Hematopoietic multipotent progenitor cell treated with erythropoietin and hydrocortisone succinate and interleukin-3 and kit ligand, for 8 days (in vitro differentiated cells): Measurements from ENCODE around the gene TMEM213.

ENCODE experiments used
- DNase-seq: peaks from one replicate; pipeline ENCODE4 v3.0.0-alpha.2; 2015

Gene TMEM213

DNA sequence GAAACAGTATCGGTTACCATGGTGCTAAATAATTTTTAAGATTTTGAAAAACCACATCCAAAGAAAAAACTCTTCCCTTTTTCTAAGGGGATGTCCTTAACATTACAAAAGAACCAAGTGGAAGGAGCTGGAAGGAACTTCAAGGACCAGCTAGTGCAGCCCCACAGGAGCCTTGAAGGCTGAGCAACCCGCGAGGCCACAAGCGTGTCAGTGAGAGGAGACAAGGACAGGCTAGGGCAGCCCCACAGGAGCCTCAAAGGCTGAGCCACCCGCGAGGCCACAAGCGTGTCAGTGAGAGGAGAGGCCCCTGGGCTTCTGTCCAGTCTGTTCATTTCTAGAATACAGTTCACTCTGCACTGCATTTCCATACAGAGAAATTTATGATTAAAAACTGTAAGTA, 80.3 kb downstream of the TMEM213 start:
- no peak for DNase-seq

DNA sequence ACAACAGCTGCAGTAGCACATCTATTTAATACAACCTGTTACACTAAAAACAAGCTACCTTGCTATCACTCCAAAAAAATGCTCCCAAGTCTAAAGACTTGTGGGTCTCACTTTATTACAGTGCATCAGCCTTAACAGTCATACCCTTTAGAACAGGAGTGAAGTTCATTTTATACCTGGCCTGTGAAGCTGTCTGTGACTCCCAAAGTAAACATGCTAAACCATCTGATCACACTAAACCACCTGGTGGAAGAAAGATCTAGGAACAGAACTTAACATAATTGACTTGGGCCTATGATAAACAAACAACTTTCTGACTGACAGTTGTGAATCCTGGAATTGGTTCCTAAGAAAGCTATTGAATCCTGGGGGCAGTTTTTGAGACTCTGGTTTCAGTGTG, 81.1 kb downstream of the TMEM213 start:
- DNase-seq, result no peak

DNA sequence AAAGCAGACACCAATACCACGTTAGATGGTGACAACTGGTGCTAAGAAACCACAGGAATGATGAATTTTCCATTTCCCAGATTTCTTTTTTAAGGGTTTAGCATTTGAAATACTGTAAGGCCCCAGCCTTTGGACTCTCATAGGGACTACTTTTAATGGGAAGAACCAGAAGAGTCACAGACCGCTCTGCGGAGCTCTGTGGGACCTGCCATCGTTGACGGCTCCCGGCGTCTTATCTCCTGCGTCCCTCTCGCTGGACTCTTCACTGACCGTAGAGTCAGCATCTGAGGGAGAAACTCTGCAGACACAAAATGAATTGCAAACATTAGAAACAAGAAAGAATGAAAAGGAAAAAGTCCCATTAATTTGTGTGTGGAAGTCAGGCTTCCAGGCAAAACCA, 81.6 kb downstream of the TMEM213 start:
- DNase-seq, result no peak

DNA sequence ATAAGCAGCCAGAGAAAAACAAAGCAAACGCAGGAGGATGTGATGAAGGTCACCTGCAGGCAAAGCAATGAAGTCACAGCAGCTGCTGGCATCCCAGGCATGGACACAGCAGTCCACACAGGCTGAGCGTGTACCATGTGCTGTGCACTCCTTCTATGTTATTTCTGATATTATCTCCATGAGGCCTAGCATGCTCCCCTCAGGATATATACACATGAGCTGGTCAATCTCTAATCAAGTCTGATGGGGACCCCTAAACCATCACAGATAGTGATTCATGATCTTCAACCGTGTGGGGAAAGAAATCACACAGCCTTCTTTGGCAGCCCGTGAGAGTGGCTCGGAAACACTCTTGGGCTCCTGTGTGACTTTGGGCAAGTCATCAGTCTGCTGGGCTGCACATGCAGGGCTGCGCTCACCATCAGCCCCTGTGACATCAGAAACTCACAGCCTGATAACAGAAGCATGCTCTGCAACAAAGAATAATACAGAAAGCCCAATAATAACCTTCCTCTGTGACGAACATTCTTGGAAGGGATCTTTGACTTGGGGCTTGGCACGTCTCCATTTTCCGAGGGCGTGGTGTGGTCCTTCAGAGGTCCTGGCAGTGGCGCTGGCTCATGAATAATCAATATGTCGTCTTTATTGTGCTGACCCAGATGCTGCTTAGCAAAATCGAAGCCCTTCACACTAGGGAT, 83.2 kb downstream of the TMEM213 start:
- peak; percentile 21 for DNase-seq

DNA sequence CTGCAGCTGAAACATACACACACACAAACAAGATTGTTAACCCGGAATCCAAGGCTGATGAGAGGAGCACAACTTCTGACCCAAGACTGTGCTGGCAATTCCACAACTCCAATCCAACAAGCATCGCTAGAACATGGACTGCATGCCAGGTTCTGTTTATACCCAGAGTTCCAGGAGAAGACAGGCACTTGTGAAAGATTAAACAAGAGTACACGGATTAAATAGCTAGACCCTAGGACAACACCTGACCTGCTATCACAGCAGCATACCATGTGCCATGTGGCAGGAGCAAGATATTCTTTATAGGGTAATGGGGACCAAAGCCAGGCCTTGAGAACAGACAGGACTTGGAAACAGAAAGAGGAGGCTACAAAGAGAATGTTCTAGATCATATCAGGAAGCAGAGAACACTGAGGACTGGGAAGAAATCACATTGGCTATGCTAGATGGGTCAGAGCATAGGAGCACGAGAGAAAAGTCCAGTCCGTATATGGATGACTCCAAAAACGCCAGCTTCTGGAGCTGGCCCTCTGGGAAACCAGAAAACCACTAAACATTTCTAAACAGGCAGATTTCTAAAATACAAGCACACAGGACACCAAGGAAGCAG, 83.9 kb downstream of the TMEM213 start:
- no peak for DNase-seq

DNA sequence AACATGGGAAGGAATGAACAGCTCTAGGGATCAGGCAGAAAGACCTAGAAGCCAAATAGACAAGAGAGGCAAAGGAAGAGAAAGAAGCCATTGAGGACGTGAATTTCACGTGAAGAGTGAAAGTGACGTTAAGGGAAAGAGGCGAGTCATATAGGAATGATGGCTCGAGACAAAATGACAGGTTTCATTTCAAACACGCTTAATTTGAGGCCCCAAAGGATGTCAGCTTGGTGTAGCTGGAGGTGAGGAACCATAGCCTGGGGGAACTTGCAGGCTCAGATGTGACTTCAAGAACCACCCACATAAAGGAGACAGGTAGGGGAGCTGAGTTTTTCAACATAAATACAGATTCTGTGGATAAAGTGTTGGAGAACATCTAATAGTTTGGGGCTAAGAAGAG, 84.5 kb downstream of the TMEM213 start:
- no peak for DNase-seq

DNA sequence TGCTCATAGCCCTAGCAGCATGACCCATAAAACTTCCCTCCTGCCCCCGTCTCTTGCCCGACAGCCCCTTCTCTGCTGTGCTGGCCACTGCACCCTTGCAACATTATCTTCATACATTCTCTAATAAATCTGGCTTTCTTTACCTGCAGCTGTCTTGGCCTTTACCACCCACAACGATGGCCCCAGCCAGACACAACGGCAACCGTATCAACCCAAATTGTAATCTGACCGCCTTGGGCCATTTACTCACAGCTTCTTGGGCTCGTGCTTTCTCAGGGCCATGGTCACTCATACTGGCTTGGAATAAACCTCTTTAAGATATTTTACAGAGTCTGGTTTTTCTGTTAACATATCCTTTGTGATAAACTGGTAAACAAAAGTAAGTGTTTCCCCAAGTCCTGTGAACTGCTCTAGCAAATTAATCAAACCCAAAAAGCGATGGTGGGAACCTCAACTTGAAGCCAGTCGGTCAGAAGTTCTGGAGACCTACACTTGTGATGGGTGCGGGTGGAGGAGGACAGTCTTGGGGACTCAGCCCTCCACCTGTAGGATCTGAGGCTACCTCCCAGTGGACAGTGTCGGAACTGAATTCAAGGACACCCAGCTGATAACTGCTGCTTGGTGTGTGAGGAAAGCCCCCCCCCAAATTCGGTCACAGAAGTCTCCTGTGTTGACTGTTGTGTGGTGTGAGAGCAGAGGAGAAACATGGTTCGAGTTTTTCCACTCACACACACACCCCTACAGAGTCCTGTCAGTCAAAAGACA, 87.8 kb downstream of the TMEM213 start:
- no peak for DNase-seq

DNA sequence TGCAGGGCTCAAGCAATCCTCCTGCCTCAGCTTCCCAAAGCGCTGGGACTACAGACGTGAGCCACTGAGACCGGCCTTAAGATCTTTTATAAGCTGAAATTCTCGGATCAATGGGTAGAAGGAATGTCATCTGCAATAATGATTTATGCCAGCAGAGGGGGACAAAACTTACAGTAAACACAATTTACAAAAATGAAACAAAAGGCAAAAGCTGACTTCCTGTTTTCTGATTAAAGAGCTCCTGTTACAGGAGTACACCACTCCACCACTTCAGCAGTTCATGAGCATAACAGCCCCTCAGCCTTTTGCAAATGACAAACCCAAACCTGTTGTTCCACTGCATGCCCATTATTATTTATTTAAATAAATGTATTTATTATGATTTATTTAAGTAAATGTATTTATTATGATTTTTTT, 88.7 kb downstream of the TMEM213 start:
- DNase-seq, result peak; percentile 89

DNA sequence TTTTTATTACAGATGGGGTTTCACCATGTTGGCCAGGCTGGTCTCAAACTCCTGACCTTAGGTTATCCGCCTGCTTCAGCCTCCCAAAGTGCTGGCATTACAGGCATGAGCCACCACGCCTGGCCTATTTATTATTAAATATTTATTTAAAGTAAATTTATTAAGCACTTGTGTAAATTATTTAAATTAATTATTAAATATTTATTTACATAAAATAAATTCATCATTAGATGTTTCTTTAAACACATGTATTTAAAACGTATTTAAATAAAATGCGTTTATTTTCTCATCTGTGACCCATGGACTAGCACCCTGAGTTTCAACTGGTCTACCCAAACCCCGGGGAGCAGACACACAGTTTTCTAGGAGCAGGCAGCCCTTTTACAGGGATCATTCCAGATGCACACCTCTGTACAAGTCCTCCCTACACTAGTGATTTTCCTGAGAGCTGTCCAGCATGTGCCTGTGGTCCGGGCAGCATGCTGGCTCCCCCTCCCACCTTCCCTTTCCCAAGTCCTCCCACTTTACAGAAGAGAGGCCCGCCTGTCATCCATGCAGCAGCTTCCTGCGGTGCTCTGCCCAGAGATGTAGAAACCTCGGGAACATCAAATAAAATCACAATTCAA, 89.4 kb downstream of the TMEM213 start:
- DNase-seq, result no peak
